Left ventricle myocardium inferior (tissue), 1 donor: ENCODE data around the gene CENPO. TPM values are rescaled to one million over a fixed set of nuclear protein-coding genes. Genes with fewer than 3 reads are reported as not detected.

ENCODE experiments used
- DNase-seq: peaks from one replicate; pipeline ENCODE4 v3.0.0-alpha.2; 2020
- H3K27ac ChIP-seq: fragments of 200-600 bp; replicated peaks from 2 replicates; pipeline ENCODE4 v1.8.0; 2021
- H3K27me3 ChIP-seq: fragments of 200-600 bp; 2 replicates; pipeline ENCODE4 v1.8.0; 2021; ENCODE audit warnings: low read depth
- H3K36me3 ChIP-seq: fragments of 200-600 bp; 2 replicates; pipeline ENCODE4 v1.8.0; 2021
- H3K4me1 ChIP-seq: fragments of 200-600 bp; 2 replicates; pipeline ENCODE4 v1.8.0; 2021
- H3K4me3 ChIP-seq: fragments of 200-600 bp; 2 replicates; pipeline ENCODE4 v1.8.0; 2021; ENCODE audit warnings: mild to moderate bottlenecking, moderate library complexity
- H3K9me3 ChIP-seq: fragments of 200-600 bp; replicated peaks from 2 replicates; pipeline ENCODE4 v1.8.0; 2021
- intact Hi-C: fragments of 100-400 bp; cut with micrococcal nuclease; formaldehyde crosslinking; loops from one replicate; pipeline ENCODE4 v1.11.0; 2022
- total RNA-seq: library from RNA; stranded (reverse); fragmentation: NEBNext Ultra II Directional; extraction: Animal tissue kit (Norgen Biotek cat#: 25700); gene quantifications from one replicate; pipeline ENCODE4 v1.2.1, GENCODE V29; 2021
- TF ChIP-seq, protein P1 (sequence below): fragments of 200-600 bp; IDR thresholded peaks from 2 replicates; pipeline ENCODE4 v1.8.0; 2021; ENCODE audit warnings: antibody characterized with exemption, mild to moderate bottlenecking, borderline replicate concordance
- donor health status: DM: no; HTN: yes; CAD: no; lungs with severe emphysema.

Gene CENPO
- total RNA-seq, 1 donor from 2014 or later: 2.2 TPM

DNA sequence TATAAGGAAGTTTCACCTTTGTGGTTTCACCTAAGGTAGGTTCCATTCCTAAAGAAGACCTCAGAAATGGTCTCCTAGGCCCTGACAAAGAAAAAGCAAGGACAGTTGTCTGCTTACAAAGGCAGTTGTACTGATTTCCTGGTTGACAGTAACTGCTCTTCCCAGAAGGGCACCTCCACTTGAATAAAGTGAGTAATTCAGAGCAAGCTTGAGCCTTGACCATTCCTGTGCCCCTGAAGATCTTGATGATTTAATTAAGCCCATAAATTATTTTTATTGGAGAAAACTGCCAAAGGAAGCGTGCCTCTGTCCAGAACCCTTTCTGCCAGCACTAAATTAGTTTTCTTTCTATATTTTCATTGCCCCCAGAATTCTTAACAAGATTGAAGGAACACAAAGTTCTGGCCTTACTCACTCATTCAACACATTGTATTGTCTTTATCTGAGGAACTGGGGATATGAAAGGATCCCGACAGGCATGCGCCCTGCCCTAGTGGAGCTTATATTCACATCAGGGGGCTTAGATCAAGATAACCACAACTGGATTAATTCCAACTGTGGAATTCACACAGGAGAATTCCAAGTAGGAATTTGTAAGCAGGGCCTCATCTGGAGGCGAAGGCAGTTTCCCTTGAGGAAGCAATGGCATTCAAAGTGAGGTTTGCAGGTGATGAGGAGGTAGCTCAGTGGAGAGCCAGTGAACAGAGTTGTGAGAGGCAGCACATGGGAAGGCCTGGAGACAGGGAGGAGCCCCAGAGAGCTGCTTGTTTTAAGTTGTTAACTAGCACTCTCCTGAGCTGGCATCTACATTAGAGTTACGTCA lies 21.2 kb upstream of the CENPO start:
- Histone ChIP-seq H3K27me3 (no peaks in the 10 kb centered on the region), H3K36me3 (peaks cover 26% of the 10 kb centered on the region), H3K9me3 (no peaks in the 10 kb centered on the region), H3K27ac (no peak overlapping the region), H3K4me1 (peaks cover 14% of the 10 kb centered on the region), H3K4me3 (no peak overlapping the region)
- TF ChIP-seq, protein P1, sequence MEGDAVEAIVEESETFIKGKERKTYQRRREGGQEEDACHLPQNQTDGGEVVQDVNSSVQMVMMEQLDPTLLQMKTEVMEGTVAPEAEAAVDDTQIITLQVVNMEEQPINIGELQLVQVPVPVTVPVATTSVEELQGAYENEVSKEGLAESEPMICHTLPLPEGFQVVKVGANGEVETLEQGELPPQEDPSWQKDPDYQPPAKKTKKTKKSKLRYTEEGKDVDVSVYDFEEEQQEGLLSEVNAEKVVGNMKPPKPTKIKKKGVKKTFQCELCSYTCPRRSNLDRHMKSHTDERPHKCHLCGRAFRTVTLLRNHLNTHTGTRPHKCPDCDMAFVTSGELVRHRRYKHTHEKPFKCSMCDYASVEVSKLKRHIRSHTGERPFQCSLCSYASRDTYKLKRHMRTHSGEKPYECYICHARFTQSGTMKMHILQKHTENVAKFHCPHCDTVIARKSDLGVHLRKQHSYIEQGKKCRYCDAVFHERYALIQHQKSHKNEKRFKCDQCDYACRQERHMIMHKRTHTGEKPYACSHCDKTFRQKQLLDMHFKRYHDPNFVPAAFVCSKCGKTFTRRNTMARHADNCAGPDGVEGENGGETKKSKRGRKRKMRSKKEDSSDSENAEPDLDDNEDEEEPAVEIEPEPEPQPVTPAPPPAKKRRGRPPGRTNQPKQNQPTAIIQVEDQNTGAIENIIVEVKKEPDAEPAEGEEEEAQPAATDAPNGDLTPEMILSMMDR: no peak
- intact Hi-C loops: no loop called here
- DNase-seq: no peak

GRCh38 chr2:24774373-24774772 lies 18.9 kb upstream of the CENPO start:
- Histone ChIP-seq H3K4me1 (no peaks in the 10 kb centered on the region), H3K36me3 (peaks cover 10% of the 10 kb centered on the region), H3K9me3 (no peaks in the 10 kb centered on the region), H3K27ac (no peak overlapping the region), H3K27me3 (no peaks in the 10 kb centered on the region), H3K4me3 (no peak overlapping the region)
- no peak for DNase-seq
- TF ChIP-seq, protein P1: no peak
- intact Hi-C loops: no loop called here

GRCh38 chr2:24779116-24779515 lies 14.1 kb upstream of the CENPO start:
- TF ChIP-seq, protein P1: no peak
- Histone ChIP-seq H3K4me1 (no peaks in the 10 kb centered on the region), H3K36me3 (no peaks in the 10 kb centered on the region), H3K9me3 (no peaks in the 10 kb centered on the region), H3K27ac (no peak overlapping the region), H3K27me3 (no peaks in the 10 kb centered on the region), H3K4me3 (no peak overlapping the region)
- intact Hi-C loops: no loop called here
- DNase-seq: no peak

DNA sequence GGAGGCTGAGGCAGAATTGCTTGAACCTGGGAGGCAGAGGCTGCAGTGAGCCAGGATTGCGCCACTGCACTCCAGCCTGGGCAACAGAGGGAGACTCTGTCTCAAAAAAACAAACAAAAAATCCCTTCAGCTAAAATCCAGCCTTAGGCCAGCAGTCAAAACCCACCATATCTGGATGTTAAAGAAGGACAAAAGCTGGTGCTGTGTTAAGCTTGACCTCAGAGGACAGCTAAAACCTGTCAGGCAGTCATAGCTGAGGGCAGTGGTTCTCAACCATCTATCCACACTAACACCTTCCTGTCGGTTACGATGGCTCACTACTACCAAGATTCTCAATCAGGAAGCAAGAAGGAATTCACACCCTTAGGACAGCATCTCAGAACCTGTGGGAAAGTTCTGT lies 9.6 kb upstream of the CENPO start:
- TF ChIP-seq, protein P1: no peak
- no peaks in the 10 kb centered on the region for H3K4me1 ChIP-seq
- intact Hi-C loops: no loop called here
- H3K27ac ChIP-seq: no peak overlapping the region
- no peak for DNase-seq
- H3K27me3 ChIP-seq: no peaks in the 10 kb centered on the region
- H3K9me3 ChIP-seq: no peaks in the 10 kb centered on the region
- no peaks in the 10 kb centered on the region for H3K36me3 ChIP-seq
- H3K4me3 ChIP-seq: no peak overlapping the region

GRCh38 chr2:24785671-24786321 lies 7.4 kb upstream of the CENPO start:
- intact Hi-C loops: no loop called here

More at GRCh38 chr2:24785671-24786321, 7.4 kb upstream of the CENPO start:
- Histone ChIP-seq H3K27me3 (no peaks in the 10 kb centered on the region), H3K4me1 (peaks cover 5% of the 10 kb centered on the region), H3K9me3 (no peaks in the 10 kb centered on the region), H3K36me3 (peaks cover 6% of the 10 kb centered on the region), H3K27ac (no peak overlapping the region), H3K4me3 (no peak overlapping the region)
- no peak for DNase-seq
- TF ChIP-seq, protein P1: no peak
